Neural cell (in vitro differentiated cells): ENCODE results near the gene CIROP. TPM values are rescaled to one million over a fixed set of nuclear protein-coding genes. Genes with fewer than 3 reads are reported as not detected.

ENCODE experiments used
- H2AFZ ChIP-seq: fragments of 200-600, 300-800 bp; sonication (generic), shearing (Covaris generic); 2 replicates; pipeline ENCODE4 v1.6.0; 2014; ENCODE audit warnings: low read depth, mild to moderate bottlenecking, antibody characterized with exemption, low read length, moderate library complexity
- H3F3A ChIP-seq: fragments of 200-600 bp; shearing (Covaris generic); 2 replicates; pipeline ENCODE4 v1.6.1; 2016; ENCODE audit warnings: mild to moderate bottlenecking, moderate library complexity, mixed read lengths, antibody characterized with exemption, low read length; ENCODE audit not compliant: insufficient read depth, poor library complexity, severe bottlenecking
- H3K27ac ChIP-seq: fragments of 200-600, 300-800 bp; sonication (generic), shearing (Covaris generic); 2 replicates; pipeline ENCODE4 v1.5.1; 2014; ENCODE audit warnings: mild to moderate bottlenecking, low read length, moderate library complexity
- H3K27me3 ChIP-seq: fragments of 300-800, 200-600 bp; sonication (generic), shearing (Covaris generic); 2 replicates; pipeline ENCODE4 v1.6.0; 2014; ENCODE audit warnings: mild to moderate bottlenecking, low read depth, low read length, moderate library complexity; ENCODE audit not compliant: insufficient read depth
- H3K36me3 ChIP-seq: fragments of 300-800, 200-600 bp; sonication (generic), shearing (Covaris generic); 2 replicates; pipeline ENCODE4 v1.5.1; 2014; ENCODE audit warnings: mild to moderate bottlenecking, antibody characterized with exemption, low read length, moderate library complexity; ENCODE audit not compliant: insufficient read depth
- H3K4me2 ChIP-seq: fragments of 300-800, 200-600 bp; sonication (generic), shearing (Covaris generic); 2 replicates; pipeline ENCODE4 v1.6.0; 2014; ENCODE audit warnings: mild to moderate bottlenecking, low read length
- H3K4me3 ChIP-seq: fragments of 300-800, 200-600 bp; sonication (generic), shearing (Covaris generic); 2 replicates; pipeline ENCODE4 v1.5.1; 2014; ENCODE audit warnings: mild to moderate bottlenecking, low read length, moderate library complexity
- H3K79me2 ChIP-seq: fragments of 200-600 bp; shearing (Covaris generic); replicated peaks from 2 replicates; pipeline ENCODE4 v1.6.0; 2014; ENCODE audit warnings: mild to moderate bottlenecking, low read length, moderate library complexity; ENCODE audit not compliant: insufficient read depth
- H3K9ac ChIP-seq: fragments of 300-800, 200-600 bp; sonication (generic), shearing (Covaris generic); 2 replicates; pipeline ENCODE4 v1.6.1; 2016; ENCODE audit warnings: mild to moderate bottlenecking, low read length, mixed read lengths
- H3K9me2 ChIP-seq: fragments of 200-600 bp; shearing (Covaris generic); 2 replicates; pipeline ENCODE4 v1.6.1; 2016; ENCODE audit warnings: mild to moderate bottlenecking, low read length, mixed read lengths; ENCODE audit not compliant: insufficient read depth
- H3K9me3 ChIP-seq: fragments of 200-600, 300-800 bp; sonication (generic), shearing (Covaris generic); 2 replicates; pipeline ENCODE4 v1.6.1; 2016; ENCODE audit warnings: mild to moderate bottlenecking, mixed run types, low read length, moderate library complexity, mixed read lengths
- H4K20me1 ChIP-seq: fragments of 200-600 bp; shearing (Covaris generic); 2 replicates; pipeline ENCODE4 v1.6.1; 2016; ENCODE audit warnings: mild to moderate bottlenecking, mixed run types; ENCODE audit not compliant: insufficient read depth
- EP300 ChIP-seq: fragments of 450-650 bp; conservative IDR thresholded peaks from 2 replicates; pipeline ENCODE4 v1.6.1; 2014; ENCODE audit warnings: antibody characterized with exemption, mild to moderate bottlenecking, moderate library complexity; ENCODE audit not compliant: poor library complexity, severe bottlenecking
- EZH2 ChIP-seq: fragments of 200-600, 300-800 bp; shearing (Covaris generic), sonication (generic); IDR thresholded peaks from 2 replicates; pipeline ENCODE4 v1.6.1; 2014; ENCODE audit warnings: antibody characterized with exemption, low read length, borderline replicate concordance, mild to moderate bottlenecking; ENCODE audit not compliant: insufficient read depth, poor library complexity, severe bottlenecking
- MXI1 ChIP-seq: fragments of 450-650 bp; conservative IDR thresholded peaks from 2 replicates; pipeline ENCODE4 v1.6.1; 2014; ENCODE audit warnings: antibody characterized with exemption, mild to moderate bottlenecking; ENCODE audit not compliant: poor library complexity, severe bottlenecking
- POLR2AphosphoS5 ChIP-seq: IDR thresholded peaks from 2 replicates; pipeline ENCODE4 v1.6.1; 2012
- RAD21 ChIP-seq: fragments of 450-650 bp; conservative IDR thresholded peaks from 2 replicates; pipeline ENCODE4 v1.6.1; 2014; ENCODE audit warnings: antibody characterized with exemption, mild to moderate bottlenecking, moderate library complexity
- SMC3 ChIP-seq: fragments of 450-650 bp; conservative IDR thresholded peaks from 2 replicates; pipeline ENCODE4 v1.6.1; 2014; ENCODE audit warnings: antibody characterized with exemption, mild to moderate bottlenecking, moderate library complexity; ENCODE audit not compliant: poor library complexity
- TAF1 ChIP-seq: IDR thresholded peaks from 2 replicates; pipeline ENCODE4 v1.6.1; 2012; ENCODE audit warnings: low read depth
- polyA plus RNA-seq: library from polyadenylated mRNA; depleted of rRNA; stranded (reverse); fragments of >200 nt; gene quantifications from 2 replicates; pipeline ENCODE4 v1.2.3, GENCODE V29; 2014
- TF ChIP-seq, protein P1 (sequence below): IDR thresholded peaks from 2 replicates; pipeline ENCODE4 v1.6.1; 2012; ENCODE audit warnings: borderline replicate concordance
- TF ChIP-seq, protein P2 (sequence below): fragments of 450-650 bp; IDR thresholded peaks from 2 replicates; pipeline ENCODE4 v1.5.1; 2014; ENCODE audit warnings: antibody characterized with exemption, mild to moderate bottlenecking, moderate library complexity; ENCODE audit not compliant: poor library complexity, severe bottlenecking

CIROP gene
- polyA plus RNA-seq, 1 donor from 2014 or later: not detected

DNA sequence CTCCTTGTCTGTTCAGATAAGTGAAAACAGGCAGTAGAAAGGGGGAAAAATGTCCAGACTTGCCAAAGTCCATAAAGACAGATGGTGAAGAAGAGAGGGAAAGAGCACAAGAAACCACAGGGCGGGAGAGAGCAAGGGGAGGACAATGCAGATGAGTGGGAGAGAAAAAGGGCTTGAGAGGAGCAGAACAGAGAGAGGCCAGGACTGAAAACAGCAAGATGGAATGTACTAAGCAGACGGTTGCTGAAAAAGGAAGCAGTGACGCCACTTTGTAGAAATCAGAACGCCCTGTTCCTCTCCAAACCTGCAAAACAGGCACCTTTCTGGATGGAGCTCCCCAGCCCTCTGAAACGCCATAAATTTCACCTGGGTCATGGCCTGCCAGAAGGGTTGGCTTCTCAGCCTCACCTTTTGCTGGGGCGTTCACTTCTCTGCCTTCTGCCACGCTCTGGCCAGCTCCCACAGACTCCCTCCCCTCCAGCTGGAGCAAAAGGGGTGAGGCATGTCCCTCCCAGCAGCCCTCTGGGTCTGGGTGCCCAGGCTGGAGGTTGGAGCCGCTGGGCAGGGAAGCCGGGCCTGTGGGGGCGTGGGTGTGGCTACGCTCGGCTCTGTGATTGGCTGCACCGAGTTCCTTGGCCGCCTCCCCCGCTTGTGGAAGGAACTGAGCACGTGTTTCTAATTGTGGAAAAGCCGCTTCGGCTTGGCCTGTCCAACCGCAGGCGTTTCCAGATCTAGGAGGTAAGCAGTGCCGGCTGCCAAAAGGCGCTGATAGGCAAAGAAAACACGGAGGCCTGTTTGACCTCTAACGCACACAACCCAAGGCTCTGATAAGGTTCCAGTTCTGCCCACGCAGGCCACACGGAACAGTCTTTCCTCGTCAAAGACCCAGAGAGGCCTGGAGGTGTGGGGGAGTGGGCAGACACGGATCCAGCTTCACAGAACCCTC is 49.3 kb upstream of the CIROP start:
- H3K9ac ChIP-seq: no peak overlapping the region
- no peaks in the 10 kb centered on the region for H4K20me1 ChIP-seq
- no peaks in the 10 kb centered on the region for H3K9me2 ChIP-seq
- no peak overlapping the region for H3K27ac ChIP-seq
- H3K27me3 ChIP-seq: no peaks in the 10 kb centered on the region
- H3K4me2 ChIP-seq: no peak overlapping the region
- H3K79me2 ChIP-seq: no peaks in the 10 kb centered on the region
- no peaks in the 10 kb centered on the region for H3K36me3 ChIP-seq
- no peaks in the 10 kb centered on the region for H3F3A ChIP-seq
- no peak overlapping the region for H2AFZ ChIP-seq
- H3K4me3 ChIP-seq: no peak overlapping the region
- TF ChIP-seq, protein P1, sequence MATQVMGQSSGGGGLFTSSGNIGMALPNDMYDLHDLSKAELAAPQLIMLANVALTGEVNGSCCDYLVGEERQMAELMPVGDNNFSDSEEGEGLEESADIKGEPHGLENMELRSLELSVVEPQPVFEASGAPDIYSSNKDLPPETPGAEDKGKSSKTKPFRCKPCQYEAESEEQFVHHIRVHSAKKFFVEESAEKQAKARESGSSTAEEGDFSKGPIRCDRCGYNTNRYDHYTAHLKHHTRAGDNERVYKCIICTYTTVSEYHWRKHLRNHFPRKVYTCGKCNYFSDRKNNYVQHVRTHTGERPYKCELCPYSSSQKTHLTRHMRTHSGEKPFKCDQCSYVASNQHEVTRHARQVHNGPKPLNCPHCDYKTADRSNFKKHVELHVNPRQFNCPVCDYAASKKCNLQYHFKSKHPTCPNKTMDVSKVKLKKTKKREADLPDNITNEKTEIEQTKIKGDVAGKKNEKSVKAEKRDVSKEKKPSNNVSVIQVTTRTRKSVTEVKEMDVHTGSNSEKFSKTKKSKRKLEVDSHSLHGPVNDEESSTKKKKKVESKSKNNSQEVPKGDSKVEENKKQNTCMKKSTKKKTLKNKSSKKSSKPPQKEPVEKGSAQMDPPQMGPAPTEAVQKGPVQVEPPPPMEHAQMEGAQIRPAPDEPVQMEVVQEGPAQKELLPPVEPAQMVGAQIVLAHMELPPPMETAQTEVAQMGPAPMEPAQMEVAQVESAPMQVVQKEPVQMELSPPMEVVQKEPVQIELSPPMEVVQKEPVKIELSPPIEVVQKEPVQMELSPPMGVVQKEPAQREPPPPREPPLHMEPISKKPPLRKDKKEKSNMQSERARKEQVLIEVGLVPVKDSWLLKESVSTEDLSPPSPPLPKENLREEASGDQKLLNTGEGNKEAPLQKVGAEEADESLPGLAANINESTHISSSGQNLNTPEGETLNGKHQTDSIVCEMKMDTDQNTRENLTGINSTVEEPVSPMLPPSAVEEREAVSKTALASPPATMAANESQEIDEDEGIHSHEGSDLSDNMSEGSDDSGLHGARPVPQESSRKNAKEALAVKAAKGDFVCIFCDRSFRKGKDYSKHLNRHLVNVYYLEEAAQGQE: no peak
- no peak for TF ChIP-seq TAF1
- TF ChIP-seq EP300: no peak
- no peak for TF ChIP-seq RAD21
- no peaks in the 10 kb centered on the region for H3K9me3 ChIP-seq

DNA sequence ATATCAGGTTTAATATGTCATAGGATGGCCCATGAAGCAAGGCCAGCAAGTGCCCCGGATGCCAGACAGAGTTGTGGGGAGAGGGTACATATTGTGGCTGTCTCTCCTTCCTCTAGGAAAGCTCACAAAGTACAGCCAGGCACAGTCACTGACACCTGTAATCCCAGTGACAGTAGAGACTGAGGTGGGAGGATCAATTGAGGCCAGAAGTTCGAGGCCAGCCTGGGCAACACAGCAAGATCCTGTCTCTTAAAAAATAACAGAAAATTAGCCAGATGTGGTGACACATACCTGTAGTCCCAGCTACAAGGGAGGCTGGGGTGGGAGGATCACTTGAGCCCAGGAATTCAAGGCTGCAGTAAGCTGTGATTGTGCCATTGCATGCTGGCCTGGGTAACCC is 46.6 kb upstream of the CIROP start:
- no peak for TF ChIP-seq EZH2
- no peak for TF ChIP-seq TAF1
- TF ChIP-seq, protein P1: no peak
- TF ChIP-seq, protein P2, sequence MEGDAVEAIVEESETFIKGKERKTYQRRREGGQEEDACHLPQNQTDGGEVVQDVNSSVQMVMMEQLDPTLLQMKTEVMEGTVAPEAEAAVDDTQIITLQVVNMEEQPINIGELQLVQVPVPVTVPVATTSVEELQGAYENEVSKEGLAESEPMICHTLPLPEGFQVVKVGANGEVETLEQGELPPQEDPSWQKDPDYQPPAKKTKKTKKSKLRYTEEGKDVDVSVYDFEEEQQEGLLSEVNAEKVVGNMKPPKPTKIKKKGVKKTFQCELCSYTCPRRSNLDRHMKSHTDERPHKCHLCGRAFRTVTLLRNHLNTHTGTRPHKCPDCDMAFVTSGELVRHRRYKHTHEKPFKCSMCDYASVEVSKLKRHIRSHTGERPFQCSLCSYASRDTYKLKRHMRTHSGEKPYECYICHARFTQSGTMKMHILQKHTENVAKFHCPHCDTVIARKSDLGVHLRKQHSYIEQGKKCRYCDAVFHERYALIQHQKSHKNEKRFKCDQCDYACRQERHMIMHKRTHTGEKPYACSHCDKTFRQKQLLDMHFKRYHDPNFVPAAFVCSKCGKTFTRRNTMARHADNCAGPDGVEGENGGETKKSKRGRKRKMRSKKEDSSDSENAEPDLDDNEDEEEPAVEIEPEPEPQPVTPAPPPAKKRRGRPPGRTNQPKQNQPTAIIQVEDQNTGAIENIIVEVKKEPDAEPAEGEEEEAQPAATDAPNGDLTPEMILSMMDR: no peak
- TF ChIP-seq POLR2AphosphoS5: no peak
- TF ChIP-seq SMC3: no peak
- no peak for TF ChIP-seq MXI1
- H3K9ac ChIP-seq: no peak overlapping the region
- H3K27me3 ChIP-seq: no peaks in the 10 kb centered on the region
- no peaks in the 10 kb centered on the region for H3F3A ChIP-seq
- H3K36me3 ChIP-seq: no peaks in the 10 kb centered on the region
- H3K4me2 ChIP-seq: no peak overlapping the region
- no peaks in the 10 kb centered on the region for H4K20me1 ChIP-seq
- no peaks in the 10 kb centered on the region for H3K9me3 ChIP-seq
- H3K4me3 ChIP-seq: no peak overlapping the region
- no peaks in the 10 kb centered on the region for H3K9me2 ChIP-seq
- H3K79me2 ChIP-seq: no peaks in the 10 kb centered on the region
- no peak overlapping the region for H3K27ac ChIP-seq
- H2AFZ ChIP-seq: no peak overlapping the region
